ENCODE data around the gene NKG7.

Gene NKG7

DNA sequence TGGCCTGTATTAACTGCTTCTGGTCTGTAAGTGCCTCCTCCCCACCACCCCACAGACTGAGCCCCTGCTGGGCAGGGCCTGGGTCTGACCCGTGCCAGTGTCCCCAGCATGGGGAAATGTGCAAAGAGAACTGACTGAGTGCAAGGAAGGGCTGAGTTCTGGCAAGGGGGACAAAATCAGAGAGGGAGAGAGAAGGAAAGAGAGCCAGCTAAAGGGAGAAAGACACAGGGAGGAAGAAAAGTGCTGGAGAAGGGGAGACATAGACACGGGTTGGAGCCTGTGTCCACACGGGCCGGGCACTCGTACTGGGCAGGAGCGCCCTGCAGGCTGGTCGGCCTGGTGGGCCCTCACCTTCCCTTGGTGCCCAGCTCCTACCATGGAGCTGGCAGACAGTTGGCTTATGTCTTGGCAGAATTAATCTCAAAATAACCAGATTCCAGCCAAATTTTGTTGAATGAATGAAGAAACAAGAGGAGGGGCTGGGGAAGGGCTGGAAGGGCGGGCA lies 1.2 kb downstream of the NKG7 start:
- Mint-ChIP-seq H3K36me3 (peaks cover 87% of the 10 kb centered on the region), H3K9me3 (no peaks in the 10 kb centered on the region), H3K4me1 (peaks cover 67% of the 10 kb centered on the region), H3K4me3 (peak overlapping the region; percentile 92), H3K27ac (peak overlapping the region; percentile 96)
- ATAC-seq (no peak), DNase-seq (ENCODE audit: low spot score in 2 of 2) (no peak)

GRCh38 chr19:51370230-51370629 lies 2.2 kb downstream of the NKG7 start:
- peaks cover 90% of the 10 kb centered on the region for H3K36me3 Mint-ChIP-seq
- peaks cover 68% of the 10 kb centered on the region for H3K4me1 Mint-ChIP-seq
- H3K9me3 Mint-ChIP-seq: no peaks in the 10 kb centered on the region
- peak overlapping the region; percentile 96 for H3K27ac Mint-ChIP-seq
- no peak for ATAC-seq
- no peak for DNase-seq (ENCODE audit: low spot score in 2 of 2)
- peak overlapping the region; percentile 92 for H3K4me3 Mint-ChIP-seq

DNA sequence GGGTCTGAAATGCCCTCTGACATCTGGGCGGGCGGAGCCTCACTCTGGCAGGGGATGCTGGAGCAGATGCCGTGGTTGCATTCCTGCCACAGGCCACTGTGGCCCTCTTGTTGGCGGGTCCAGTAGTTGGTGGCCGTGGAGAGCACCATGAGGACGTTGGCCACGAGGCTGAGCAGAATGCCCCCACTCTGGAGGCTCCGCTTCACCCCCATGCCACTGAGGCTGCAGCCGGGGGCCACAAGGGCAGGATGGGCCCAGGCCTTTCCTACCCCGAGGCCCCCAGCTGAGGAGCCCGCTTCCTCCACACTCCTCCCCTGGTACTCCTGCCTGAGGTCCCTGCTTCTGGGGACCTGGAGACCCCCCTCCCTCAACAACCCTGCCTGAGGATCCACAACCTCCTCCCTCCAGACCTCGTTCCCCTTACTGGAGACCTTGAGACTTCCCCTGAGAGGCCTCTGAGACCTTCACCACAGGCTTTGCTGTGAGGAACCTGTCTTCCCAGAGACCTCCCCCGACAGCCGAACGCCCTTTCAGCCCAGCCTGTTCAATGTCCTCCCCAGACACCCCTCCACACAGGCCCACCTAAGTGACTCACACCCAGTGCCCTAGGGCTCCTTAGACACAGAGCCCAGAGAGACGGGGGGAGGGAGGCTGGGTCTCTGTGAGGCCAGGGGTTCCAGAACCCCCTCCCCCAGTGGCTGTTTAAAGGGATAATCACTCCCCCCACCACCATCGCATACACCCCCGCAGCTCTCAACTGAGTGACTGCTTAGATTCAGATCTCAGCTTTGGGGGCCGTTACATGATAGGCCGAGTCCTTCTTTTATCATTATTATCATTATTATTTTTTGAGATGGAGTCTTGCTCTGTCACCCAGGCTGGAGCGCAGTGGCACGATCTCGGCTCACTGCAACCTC lies 3.8 kb downstream of the NKG7 start, which contains the start of gene CLDND2:
CLDND2 (minus strand) TSS at position 638 of the 917 bp plus-strand sequence; CDS start at position 212, 426 bp downstream.
- Mint-ChIP-seq H3K36me3 (peaks cover 92% of the 10 kb centered on the region), H3K9me3 (no peaks in the 10 kb centered on the region), H3K27ac (peak within 1 kb of the TSS; percentile 96), H3K4me3 (peak within 1 kb of the TSS; percentile 92), H3K4me1 (peaks cover 66% of the 10 kb centered on the region)
- DNase-seq (ENCODE audit: low spot score in 2 of 2) (peak; percentile 41 to 79), ATAC-seq (peak; percentile 1)

DNA sequence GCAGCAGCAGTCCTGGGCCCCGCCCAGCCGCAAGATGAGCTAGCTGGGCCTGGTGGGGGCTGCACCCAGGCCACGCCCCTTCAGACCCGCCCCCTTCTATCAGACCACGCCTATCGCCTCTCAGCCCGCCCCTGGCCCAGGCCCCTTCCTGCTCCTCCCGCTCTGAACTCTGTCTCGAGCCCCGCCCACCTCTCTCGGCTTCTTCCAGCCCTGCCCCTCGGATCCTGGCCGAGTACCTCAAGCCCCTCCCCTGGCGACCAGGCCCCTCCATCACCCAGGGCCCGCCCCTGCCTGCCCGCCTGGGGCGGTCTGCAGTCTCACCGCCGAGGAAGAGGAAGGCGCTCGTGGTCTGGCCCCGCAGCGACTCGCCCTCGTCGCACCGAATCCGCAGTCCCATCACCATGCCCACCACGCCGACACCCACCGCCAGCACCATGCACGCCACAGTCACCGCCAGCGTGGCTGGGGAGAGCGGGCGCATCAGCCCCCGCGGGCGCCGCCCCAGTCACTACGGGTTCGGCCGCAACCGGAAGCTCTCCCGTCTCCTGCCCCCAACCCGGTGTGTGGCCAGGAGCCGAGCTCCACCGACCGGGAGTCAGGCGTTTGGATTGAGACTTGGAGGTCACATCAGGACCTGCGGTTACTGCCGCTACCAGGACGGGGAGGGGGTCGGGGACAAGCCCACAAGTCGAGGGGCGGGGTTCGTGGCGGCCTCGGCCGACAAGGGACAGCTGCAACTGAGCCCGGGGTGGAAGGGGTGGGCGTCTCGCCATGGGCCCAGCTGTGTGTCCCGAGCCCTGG lies 4.7 kb downstream of the NKG7 start:
- peaks cover 66% of the 10 kb centered on the region for H3K4me1 Mint-ChIP-seq

DNA sequence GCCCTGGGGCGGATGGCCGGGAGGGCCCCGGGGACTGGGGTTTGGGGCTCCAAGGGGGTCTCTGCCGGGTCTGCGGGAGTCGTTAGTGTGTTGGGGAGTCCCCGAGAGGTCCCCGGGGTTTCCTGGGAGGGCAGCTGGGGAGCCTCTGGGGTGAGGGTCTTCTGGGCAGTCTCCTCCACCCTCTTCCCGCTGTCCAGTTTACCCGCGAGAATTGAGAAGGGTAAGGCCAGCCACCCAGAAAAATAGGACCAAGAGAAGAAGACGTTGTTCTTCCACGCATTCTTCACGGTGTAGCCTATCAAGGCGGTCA lies 5.2 kb downstream of the NKG7 start:
- DNase-seq (ENCODE audit: low spot score in 2 of 2): no peak
- Mint-ChIP-seq H3K36me3 (peaks cover 92% of the 10 kb centered on the region), H3K27ac (peak overlapping the region; percentile 96), H3K4me1 (peaks cover 68% of the 10 kb centered on the region), H3K4me3 (peak overlapping the region; percentile 92), H3K9me3 (no peaks in the 10 kb centered on the region)
- peak; percentile 0 for ATAC-seq

More for the DNA sequence above, 4.7 kb downstream of the NKG7 start:
- H3K9me3 Mint-ChIP-seq: no peaks in the 10 kb centered on the region
- H3K36me3 Mint-ChIP-seq: peaks cover 95% of the 10 kb centered on the region
- peak overlapping the region; percentile 96 for H3K27ac Mint-ChIP-seq
- peak overlapping the region; percentile 92 for H3K4me3 Mint-ChIP-seq
- DNase-seq (ENCODE audit: low spot score in 2 of 2) (peak; percentile 97 to 100), ATAC-seq (peak; percentile 83)

DNA sequence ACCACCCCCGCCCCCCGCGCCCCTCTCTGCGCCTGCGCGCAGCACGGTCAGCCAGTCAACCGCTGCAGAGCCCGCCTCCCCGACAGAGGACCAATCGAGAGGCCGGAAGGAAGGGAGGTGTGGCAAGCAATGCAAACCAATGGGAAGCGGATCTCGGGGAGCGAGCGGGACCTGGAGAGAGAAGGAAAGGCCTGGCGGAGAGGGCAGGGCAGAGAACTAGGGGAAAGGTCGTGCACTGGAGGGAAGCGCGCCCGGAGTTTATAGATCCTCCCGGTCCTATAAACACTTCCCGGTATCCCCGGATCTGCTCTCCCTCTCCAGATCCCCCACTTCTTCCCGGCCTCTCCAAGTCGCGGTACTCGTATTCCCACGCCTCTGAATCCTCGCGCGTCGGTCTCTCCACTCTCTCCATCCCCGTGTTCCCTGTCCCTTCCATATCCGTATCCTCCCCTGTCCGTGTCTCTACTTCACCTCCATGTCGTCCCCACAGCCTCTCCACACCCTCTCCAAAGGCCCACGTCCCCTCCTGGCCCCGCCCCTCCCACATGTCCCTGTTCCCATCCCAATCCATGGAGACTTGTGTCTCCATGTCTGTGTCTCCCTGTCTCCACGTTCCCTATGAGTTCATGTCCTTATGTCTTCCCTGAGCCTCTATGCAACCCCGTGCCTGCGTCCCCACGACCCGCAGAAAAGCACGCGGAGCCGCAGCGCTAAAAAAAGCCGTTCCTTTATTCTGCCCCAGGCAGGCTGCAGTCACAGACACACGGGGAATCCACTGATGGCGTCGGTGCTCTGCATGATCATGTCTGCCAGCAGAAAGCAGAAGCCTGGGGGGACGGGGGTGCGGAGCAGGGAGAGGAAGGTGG lies 5.8 kb downstream of the NKG7 start:
- peak; percentile 61 for ATAC-seq

GRCh38 chr19:51365965-51366388 lies 6.5 kb downstream of the NKG7 start, which contains the start of gene ETFB:
Gene ETFB, minus strand, starts transcription at chr19:51366388. Its CDS starts 62 bp downstream, at chr19:51366326.
- no peak for ATAC-seq
- Mint-ChIP-seq H3K9me3 (no peaks in the 10 kb centered on the region), H3K4me1 (peaks cover 68% of the 10 kb centered on the region), H3K4me3 (peak within 1 kb of the TSS; percentile 92), H3K36me3 (peaks cover 85% of the 10 kb centered on the region), H3K27ac (peak within 1 kb of the TSS; percentile 96)
- no peak for DNase-seq (ENCODE audit: low spot score in 2 of 2)

More for the DNA sequence above, 5.8 kb downstream of the NKG7 start:
- peak overlapping the region; percentile 92 for H3K4me3 Mint-ChIP-seq
- peaks cover 86% of the 10 kb centered on the region for H3K36me3 Mint-ChIP-seq
- no peaks in the 10 kb centered on the region for H3K9me3 Mint-ChIP-seq
- peak; percentile 78 to 96 for DNase-seq (ENCODE audit: low spot score in 2 of 2)
- H3K27ac Mint-ChIP-seq: peak overlapping the region; percentile 96
- H3K4me1 Mint-ChIP-seq: peaks cover 73% of the 10 kb centered on the region

GRCh38 chr19:51365211-51365964 lies 7.1 kb downstream of the NKG7 start:
- DNase-seq (ENCODE audit: low spot score in 2 of 2) (no peak), ATAC-seq (no peak)
- Mint-ChIP-seq H3K4me3 (peak overlapping the region; percentile 92), H3K4me1 (peaks cover 62% of the 10 kb centered on the region), H3K9me3 (no peaks in the 10 kb centered on the region), H3K36me3 (peaks cover 83% of the 10 kb centered on the region), H3K27ac (peak overlapping the region; percentile 96)

- Mint-ChIP-seq H3K36me3 (peaks cover 76% of the 10 kb centered on the region), H3K4me3 (peak overlapping the region; percentile 92), H3K27ac (peak overlapping the region; percentile 92), H3K9me3 (no peaks in the 10 kb centered on the region), H3K4me1 (peaks cover 56% of the 10 kb centered on the region)
- no peak for DNase-seq (ENCODE audit: low spot score in 2 of 2)
- no peak for ATAC-seq
These were observed 8.0 kb downstream of the NKG7 start for GRCh38 chr19:51364200-51365106.

DNA sequence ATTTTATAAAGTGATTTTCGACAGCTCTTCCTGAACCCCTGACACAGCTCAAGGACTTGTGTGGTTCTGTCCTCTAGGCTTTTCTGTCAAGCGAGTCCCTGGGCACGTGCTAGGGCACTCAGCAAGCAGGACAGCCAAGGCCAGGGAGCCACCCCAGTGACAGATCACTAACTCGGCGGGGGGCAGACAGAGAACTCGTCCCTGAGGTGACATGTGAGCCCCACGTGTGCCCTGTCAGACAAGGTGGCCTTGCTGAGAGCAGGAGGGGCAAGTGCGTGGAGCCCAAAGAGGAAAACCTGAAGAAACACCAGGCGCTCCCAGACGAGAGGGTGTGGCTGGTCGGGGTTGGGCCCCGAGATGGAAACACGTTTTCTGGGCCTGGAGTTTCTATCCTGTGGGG lies 11.2 kb downstream of the NKG7 start:
- Mint-ChIP-seq H3K27ac (no peak overlapping the region), H3K4me3 (no peak overlapping the region), H3K4me1 (peaks cover 53% of the 10 kb centered on the region), H3K36me3 (peaks cover 51% of the 10 kb centered on the region), H3K9me3 (no peaks in the 10 kb centered on the region)
- no peak for ATAC-seq
- DNase-seq (ENCODE audit: low spot score in 2 of 2): no peak

GRCh38 chr19:51359294-51359693 lies 13.2 kb downstream of the NKG7 start:
- ATAC-seq: no peak
- Mint-ChIP-seq H3K4me3 (no peak overlapping the region), H3K27ac (peak overlapping the region; percentile 39), H3K4me1 (peaks cover 47% of the 10 kb centered on the region), H3K36me3 (peaks cover 36% of the 10 kb centered on the region), H3K9me3 (no peaks in the 10 kb centered on the region)
- no peak for DNase-seq (ENCODE audit: low spot score in 2 of 2)

DNA sequence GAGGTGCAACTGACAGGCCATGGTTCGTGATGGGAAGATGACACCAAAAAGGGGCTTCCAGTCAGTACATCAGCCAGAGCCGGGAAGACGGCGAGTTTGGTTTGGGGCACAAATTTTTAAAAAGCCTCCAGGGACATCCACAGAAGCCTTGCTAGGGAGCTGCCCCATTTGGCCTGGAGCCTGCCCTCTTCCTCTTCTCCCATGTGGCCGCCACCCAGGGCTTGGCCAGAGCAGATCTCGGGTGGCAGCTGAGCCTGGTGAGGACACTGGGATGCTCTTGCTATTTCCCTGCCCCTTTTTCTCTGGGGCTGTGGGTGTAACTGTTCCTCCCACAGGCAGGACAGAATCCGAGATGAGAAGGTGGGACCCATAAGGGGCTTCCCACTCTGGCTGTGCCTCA lies 14.5 kb downstream of the NKG7 start:
- Mint-ChIP-seq H3K9me3 (no peaks in the 10 kb centered on the region), H3K27ac (no peak overlapping the region), H3K4me1 (peaks cover 34% of the 10 kb centered on the region), H3K4me3 (no peak overlapping the region), H3K36me3 (peaks cover 30% of the 10 kb centered on the region)
- no peak for ATAC-seq
- DNase-seq (ENCODE audit: low spot score in 2 of 2): no peak

DNA sequence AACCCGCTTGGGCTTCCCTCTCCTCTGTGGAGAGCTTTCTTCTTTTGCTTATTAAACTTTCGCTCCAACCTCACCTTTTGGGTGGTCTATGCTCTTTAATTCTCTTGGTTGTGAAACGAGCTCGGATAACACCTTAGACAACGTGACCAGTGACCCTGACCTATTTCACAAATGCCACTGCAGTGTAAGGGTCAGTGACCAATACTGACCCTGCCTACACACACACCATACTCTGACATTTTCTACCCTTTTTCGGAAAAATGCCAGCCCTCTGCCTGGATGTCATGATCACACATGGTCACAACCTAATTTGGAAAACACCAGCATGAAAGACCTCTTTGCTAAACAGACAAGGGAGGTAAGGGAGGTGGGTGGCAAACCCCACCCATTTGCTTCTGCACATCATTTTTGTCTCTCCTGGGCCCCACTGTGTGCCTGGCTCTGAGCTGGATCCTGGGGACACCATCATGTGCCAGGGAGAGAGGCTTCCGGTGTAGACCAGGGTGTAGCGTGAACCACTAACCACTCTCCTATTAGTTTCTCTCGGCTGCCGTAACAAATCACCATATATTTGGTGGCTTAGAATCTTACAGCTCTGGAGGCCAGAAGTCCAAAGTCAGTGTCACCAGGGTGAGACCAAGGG lies 16.2 kb downstream of the NKG7 start:
- Mint-ChIP-seq H3K4me3 (no peak overlapping the region), H3K27ac (no peak overlapping the region), H3K4me1 (peaks cover 34% of the 10 kb centered on the region), H3K36me3 (peaks cover 37% of the 10 kb centered on the region), H3K9me3 (no peaks in the 10 kb centered on the region)
- no peak for DNase-seq (ENCODE audit: low spot score in 2 of 2)
- no peak for ATAC-seq
